Neuronal stem cell (in vitro differentiated cells): Measurements from ENCODE around the gene PLP1.
"Not testable (repeated sequence)": the region's sequence is repeated elsewhere in the genome, so short reads cannot be mapped to it uniquely, and the experiment has no call there.

Experiments used
- DNase-seq: peaks from one replicate; pipeline ENCODE4 v3.0.0-alpha.2; 2013; ENCODE audit warnings: low spot score
- H2AFZ ChIP-seq: one replicate; pipeline ENCODE4 v1.6.1; 2013; ENCODE audit warnings: mild to moderate bottlenecking, low read length, inconsistent platforms
- H2AK5ac ChIP-seq: 2 replicates; pipeline ENCODE4 v1.6.1; 2013; ENCODE audit warnings: low read depth, mild to moderate bottlenecking, inconsistent platforms, low read length, moderate library complexity, mixed read lengths
- H2BK120ac ChIP-seq: 2 replicates; pipeline ENCODE4 v1.6.1; 2013; ENCODE audit warnings: low read depth, mild to moderate bottlenecking, inconsistent platforms, low read length, moderate library complexity, mixed read lengths
- H2BK12ac ChIP-seq: one replicate; pipeline ENCODE4 v1.6.1; 2013; ENCODE audit warnings: low read length, inconsistent platforms
- H2BK15ac ChIP-seq: 2 replicates; pipeline ENCODE4 v1.6.1; 2013; ENCODE audit warnings: mild to moderate bottlenecking, low read length, inconsistent platforms, mixed read lengths
- H2BK5ac ChIP-seq: one replicate; pipeline ENCODE4 v1.6.1; 2013; ENCODE audit warnings: inconsistent platforms, mild to moderate bottlenecking, low read length, moderate library complexity
- H3K14ac ChIP-seq: one replicate; pipeline ENCODE4 v1.6.1; 2013; ENCODE audit warnings: low read length, inconsistent platforms
- H3K18ac ChIP-seq: 2 replicates; pipeline ENCODE4 v1.6.1; 2013; ENCODE audit warnings: low read length, inconsistent platforms
- H3K23ac ChIP-seq: 2 replicates; pipeline ENCODE4 v1.6.1; 2013; ENCODE audit warnings: low read depth, mild to moderate bottlenecking, mixed read lengths, low read length, inconsistent platforms; ENCODE audit not compliant: poor library complexity
- H3K27ac ChIP-seq: replicated peaks from 3 replicates; pipeline ENCODE4 v1.5.1; 2013; ENCODE audit warnings: low read length, inconsistent platforms
- H3K27me3 ChIP-seq, 3 experiments: 2 replicates each; pipeline ENCODE4 v1.6.1; 2013; ENCODE audit warnings: low read length in 3 of 3, mild to moderate bottlenecking in 2 of 3, inconsistent platforms in 1 of 3, low read depth in 1 of 3, mixed read lengths in 1 of 3, moderate library complexity in 1 of 3; ENCODE audit not compliant: control insufficient read depth in 3 of 3, insufficient read depth in 3 of 3
- H3K36me3 ChIP-seq, 2 donors: replicated peaks in 1 of 2; 2 replicates each; pipeline ENCODE4 v1.6.1; 2013; ENCODE audit warnings: low read length in 2 of 2; ENCODE audit not compliant: control insufficient read depth in 2 of 2, insufficient read depth in 2 of 2
- H3K4ac ChIP-seq: 2 replicates; pipeline ENCODE4 v1.6.1; 2013; ENCODE audit warnings: inconsistent platforms, mild to moderate bottlenecking, low read length, moderate library complexity
- H3K4me1 ChIP-seq, 2 donors: 1 replicate in 1 of 2; 2 replicates in 1 of 2; pipeline ENCODE4 v1.6.1; 2013; ENCODE audit warnings: low read length in 2 of 2, low read depth in 1 of 2; ENCODE audit not compliant: control insufficient read depth in 2 of 2, insufficient read depth in 1 of 2
- H3K4me2 ChIP-seq: one replicate; pipeline ENCODE4 v1.6.1; 2013; ENCODE audit warnings: mild to moderate bottlenecking, low read length, inconsistent platforms; ENCODE audit not compliant: insufficient read depth, poor library complexity, severe bottlenecking
- H3K4me3 ChIP-seq, 2 donors: 2 replicates each; pipeline ENCODE4 v1.5.1; 2013; ENCODE audit warnings: low read length in 2 of 2, mild to moderate bottlenecking in 2 of 2, inconsistent platforms in 1 of 2, moderate library complexity in 1 of 2
- H3K79me1 ChIP-seq: one replicate; pipeline ENCODE4 v1.6.1; 2013; ENCODE audit warnings: low read depth, mild to moderate bottlenecking, inconsistent platforms, low read length, moderate library complexity
- H3K9ac ChIP-seq: one replicate; pipeline ENCODE4 v1.6.1; 2013; ENCODE audit warnings: mild to moderate bottlenecking, low read depth, low read length, inconsistent platforms; ENCODE audit not compliant: poor library complexity
- H3K9me3 ChIP-seq, 2 donors: replicated peaks in 1 of 2; 2 replicates each; pipeline versions ENCODE3 to v1.6.1; 2013; ENCODE audit warnings: low read length in 2 of 2, mild to moderate bottlenecking in 2 of 2, inconsistent platforms in 1 of 2, low read depth in 1 of 2, mixed read lengths in 1 of 2, moderate library complexity in 1 of 2; ENCODE audit not compliant: control insufficient read depth in 2 of 2, insufficient read depth in 1 of 2
- H4K8ac ChIP-seq: one replicate; pipeline ENCODE4 v1.6.1; 2013; ENCODE audit warnings: low read depth, mild to moderate bottlenecking, inconsistent platforms, low read length, moderate library complexity
- H4K91ac ChIP-seq: one replicate; pipeline ENCODE4 v1.6.1; 2013; ENCODE audit warnings: low read length, low read depth, mild to moderate bottlenecking, inconsistent platforms; ENCODE audit not compliant: poor library complexity
- WGBS, 2 donors: extraction: QIAGEN DNeasy Blood & Tissue Kit; methylation state at CpG; one replicate each; pipeline ENCODE4 v1.1.7; 2013; ENCODE audit warnings: missing lambda C conversion rate in 2 of 2, mixed read lengths in 1 of 2; ENCODE audit not compliant: insufficient read length in 2 of 2, insufficient replicate concordance in 1 of 2; ENCODE audit errors: extremely low coverage in 2 of 2; 5-methylcytosine and 5-hydroxymethylcytosine counted together

PLP1 gene

GRCh38 chrX:103820802-103821201 lies 44.2 kb downstream of the PLP1 start:
- H3K9me3 ChIP-seq, H2AFZ ChIP-seq: not testable (repeated sequence)

DNA sequence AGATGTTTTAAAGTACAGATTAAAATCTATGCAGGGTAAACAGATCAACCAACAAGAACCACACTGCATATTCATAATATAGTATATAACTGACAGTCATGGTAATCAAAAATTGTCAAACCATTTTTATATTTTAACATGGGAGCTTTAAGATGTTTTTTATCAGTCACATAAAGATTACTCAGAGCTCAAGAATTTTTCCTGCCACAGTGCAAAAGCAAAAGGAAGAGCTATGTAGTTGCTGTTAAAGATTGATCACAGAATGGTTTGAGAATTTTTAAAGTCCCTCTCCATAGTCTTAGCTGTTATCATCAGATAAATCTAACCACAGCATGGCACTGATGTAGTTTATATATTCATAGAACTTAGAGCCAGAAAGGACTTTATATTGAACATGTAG lies 47.0 kb downstream of the PLP1 start:
- no peaks in the 10 kb centered on the region for H3K36me3 ChIP-seq
- no peak overlapping the region for H2AK5ac ChIP-seq
- H3K18ac ChIP-seq = no peak overlapping the region
- H3K27me3 ChIP-seq = no peaks in the 10 kb centered on the region
- H3K23ac ChIP-seq = no peak overlapping the region
- H3K4me3 ChIP-seq = no peak overlapping the region
- H2BK15ac ChIP-seq = no peak overlapping the region
- no peak overlapping the region for H2BK5ac ChIP-seq
- H3K27ac ChIP-seq = no peak overlapping the region
- H2BK12ac ChIP-seq = no peak overlapping the region
- H2AFZ ChIP-seq = no peak overlapping the region
- DNase-seq = no peak
- H4K91ac ChIP-seq = no peak overlapping the region
- H3K9ac ChIP-seq = no peak overlapping the region
- H3K4me1 ChIP-seq = no peaks in the 10 kb centered on the region
- no peak overlapping the region for H3K4ac ChIP-seq
- no peaks in the 10 kb centered on the region for H3K9me3 ChIP-seq
- H2BK120ac ChIP-seq = no peak overlapping the region
- no peaks in the 10 kb centered on the region for H3K79me1 ChIP-seq
- no peak overlapping the region for H3K14ac ChIP-seq
- H3K4me2 ChIP-seq = no peak overlapping the region
- H4K8ac ChIP-seq = no peak overlapping the region

More at GRCh38 chrX:103820802-103821201, 44.2 kb downstream of the PLP1 start:
- H3K4ac ChIP-seq, H4K91ac ChIP-seq, H3K9ac ChIP-seq, H2AK5ac ChIP-seq, H2BK120ac ChIP-seq, H2BK12ac ChIP-seq, H3K14ac ChIP-seq, H2BK15ac ChIP-seq, DNase-seq, H3K36me3 ChIP-seq, H3K18ac ChIP-seq, H3K4me2 ChIP-seq, H3K4me1 ChIP-seq, H3K79me1 ChIP-seq, H3K4me3 ChIP-seq, H3K27me3 ChIP-seq, H2BK5ac ChIP-seq, H4K8ac ChIP-seq, H3K27ac ChIP-seq, H3K23ac ChIP-seq: not testable (repeated sequence)
- no CpG with 5 or more reads among the region's 6 CpGs for WGBS, 2 donors

DNA sequence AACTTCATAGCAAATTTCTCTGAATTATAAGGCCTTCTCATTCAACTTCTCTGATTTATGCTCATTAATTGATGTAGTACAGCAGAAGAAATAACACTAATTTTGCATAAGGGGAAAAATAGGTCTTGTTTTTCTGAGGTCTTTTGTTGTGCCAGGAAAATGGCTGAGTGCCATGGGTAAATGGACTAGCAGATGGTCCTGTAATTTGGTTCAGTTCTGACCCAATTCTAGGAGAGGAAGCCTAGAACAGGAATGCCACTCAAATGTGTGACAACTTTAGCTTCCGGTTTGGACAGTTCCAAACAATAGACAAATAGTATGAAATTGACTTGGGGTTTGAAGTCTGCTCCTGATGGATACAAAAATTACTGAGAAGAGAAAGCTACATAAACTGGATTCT lies 49.2 kb downstream of the PLP1 start:
- Histone ChIP-seq H4K8ac (no peak overlapping the region), H3K18ac (no peak overlapping the region), H3K4ac (no peak overlapping the region), H3K4me1 (no peaks in the 10 kb centered on the region), H3K9me3 (no peaks in the 10 kb centered on the region), H2AFZ (no peak overlapping the region), H3K4me2 (no peak overlapping the region), H4K91ac (no peak overlapping the region), H3K14ac (no peak overlapping the region), H2BK5ac (no peak overlapping the region), H2AK5ac (no peak overlapping the region), H2BK12ac (no peak overlapping the region), H3K27me3 (no peaks in the 10 kb centered on the region), H3K36me3 (no peaks in the 10 kb centered on the region), H3K4me3 (no peak overlapping the region), H3K23ac (no peak overlapping the region), H3K27ac (no peak overlapping the region), H2BK120ac (no peak overlapping the region), H2BK15ac (no peak overlapping the region), H3K9ac (no peak overlapping the region), H3K79me1 (no peaks in the 10 kb centered on the region)
- no CpG with 5 or more reads among the region's 1 CpG for WGBS, 2 donors
- DNase-seq = no peak

DNA sequence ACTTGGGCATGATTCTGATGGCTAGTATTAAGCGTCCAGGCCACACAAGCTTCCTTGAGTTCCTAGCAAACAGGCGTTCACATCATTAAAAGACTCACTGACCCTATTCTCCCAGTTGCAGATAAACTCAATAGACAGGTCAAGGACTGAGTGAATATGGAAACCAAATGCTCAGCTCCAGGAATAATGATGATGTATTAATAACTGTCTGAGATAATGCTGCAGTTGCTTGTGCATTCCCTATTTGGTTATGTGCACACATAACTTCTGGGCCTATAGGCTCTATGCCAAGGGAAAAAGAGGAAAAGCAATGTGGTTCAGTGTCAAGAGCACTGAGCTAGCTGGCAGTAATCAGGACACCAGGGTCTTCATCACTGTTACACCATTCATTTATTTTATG lies 51.9 kb downstream of the PLP1 start:
- H3K4me1 ChIP-seq = peaks cover 0 to 4% of the 10 kb centered on the region in 2 donors
- no peak overlapping the region for H3K4ac ChIP-seq
- no peak overlapping the region for H2BK15ac ChIP-seq
- no peak overlapping the region for H4K91ac ChIP-seq
- no peak overlapping the region for H2AK5ac ChIP-seq
- H4K8ac ChIP-seq = no peak overlapping the region
- no peak overlapping the region for H2BK12ac ChIP-seq
- no peak for DNase-seq
- no peaks in the 10 kb centered on the region for H3K9me3 ChIP-seq
- no peak overlapping the region for H3K23ac ChIP-seq
- no peaks in the 10 kb centered on the region for H3K36me3 ChIP-seq
- no peak overlapping the region for H3K18ac ChIP-seq
- no CpG with 5 or more reads among the region's 2 CpGs for WGBS, 2 donors
- H3K79me1 ChIP-seq = no peaks in the 10 kb centered on the region
- no peak overlapping the region for H2AFZ ChIP-seq
- H2BK5ac ChIP-seq = no peak overlapping the region
- no peak overlapping the region for H3K14ac ChIP-seq
- H3K4me2 ChIP-seq = no peak overlapping the region
- H3K27ac ChIP-seq = no peak overlapping the region
- no peak overlapping the region for H3K9ac ChIP-seq
- no peak overlapping the region for H3K4me3 ChIP-seq
- H2BK120ac ChIP-seq = no peak overlapping the region
- no peaks in the 10 kb centered on the region for H3K27me3 ChIP-seq
